AG10803 (cell line): ENCODE measurements around the gene ZNF687.

Experiments
- DNase-seq: peaks from one replicate; pipeline ENCODE4 v3.0.0; 2010; ENCODE audit warnings: low read depth
- H3K4me3 ChIP-seq: 2 replicates; pipeline ENCODE4 v1.5.1; 2011; ENCODE audit warnings: mild to moderate bottlenecking, low read length, control low read depth
- TF ChIP-seq, protein P1 (sequence below): conservative IDR thresholded peaks from 2 replicates; pipeline ENCODE4 v1.5.1; 2011; ENCODE audit warnings: mild to moderate bottlenecking, low read length, control low read depth, inconsistent platforms

ZNF687 gene

GRCh38 chr1:151311011-151311410, 28.9 kb downstream of the ZNF687 start:
- TF ChIP-seq, protein P1, sequence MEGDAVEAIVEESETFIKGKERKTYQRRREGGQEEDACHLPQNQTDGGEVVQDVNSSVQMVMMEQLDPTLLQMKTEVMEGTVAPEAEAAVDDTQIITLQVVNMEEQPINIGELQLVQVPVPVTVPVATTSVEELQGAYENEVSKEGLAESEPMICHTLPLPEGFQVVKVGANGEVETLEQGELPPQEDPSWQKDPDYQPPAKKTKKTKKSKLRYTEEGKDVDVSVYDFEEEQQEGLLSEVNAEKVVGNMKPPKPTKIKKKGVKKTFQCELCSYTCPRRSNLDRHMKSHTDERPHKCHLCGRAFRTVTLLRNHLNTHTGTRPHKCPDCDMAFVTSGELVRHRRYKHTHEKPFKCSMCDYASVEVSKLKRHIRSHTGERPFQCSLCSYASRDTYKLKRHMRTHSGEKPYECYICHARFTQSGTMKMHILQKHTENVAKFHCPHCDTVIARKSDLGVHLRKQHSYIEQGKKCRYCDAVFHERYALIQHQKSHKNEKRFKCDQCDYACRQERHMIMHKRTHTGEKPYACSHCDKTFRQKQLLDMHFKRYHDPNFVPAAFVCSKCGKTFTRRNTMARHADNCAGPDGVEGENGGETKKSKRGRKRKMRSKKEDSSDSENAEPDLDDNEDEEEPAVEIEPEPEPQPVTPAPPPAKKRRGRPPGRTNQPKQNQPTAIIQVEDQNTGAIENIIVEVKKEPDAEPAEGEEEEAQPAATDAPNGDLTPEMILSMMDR, result no peak
- no peak overlapping the region for H3K4me3 ChIP-seq
- DNase-seq, result no peak

GRCh38 chr1:151311589-151312331, 29.7 kb downstream of the ZNF687 start:
- DNase-seq, result peak; percentile 97
- H3K4me3 ChIP-seq, result no peak overlapping the region
- TF ChIP-seq, protein P1, result no peak

GRCh38 chr1:151312411-151312810, 30.3 kb downstream of the ZNF687 start:
- H3K4me3 ChIP-seq, result no peak overlapping the region
- TF ChIP-seq, protein P1, result no peak
- no peak for DNase-seq

GRCh38 chr1:151312826-151313225, 30.7 kb downstream of the ZNF687 start:
- no peak overlapping the region for H3K4me3 ChIP-seq
- no peak for DNase-seq
- TF ChIP-seq, protein P1, result no peak

- TF ChIP-seq, protein P1, result no peak
- peak; percentile 20 for DNase-seq
- no peak overlapping the region for H3K4me3 ChIP-seq
Measured at GRCh38 chr1:151313501-151313900, 31.4 kb downstream of the ZNF687 start.

- DNase-seq, result peak; percentile 82
- no peak overlapping the region for H3K4me3 ChIP-seq
- TF ChIP-seq, protein P1, result no peak
Measured at GRCh38 chr1:151314137-151314875, 32.2 kb downstream of the ZNF687 start.

DNA sequence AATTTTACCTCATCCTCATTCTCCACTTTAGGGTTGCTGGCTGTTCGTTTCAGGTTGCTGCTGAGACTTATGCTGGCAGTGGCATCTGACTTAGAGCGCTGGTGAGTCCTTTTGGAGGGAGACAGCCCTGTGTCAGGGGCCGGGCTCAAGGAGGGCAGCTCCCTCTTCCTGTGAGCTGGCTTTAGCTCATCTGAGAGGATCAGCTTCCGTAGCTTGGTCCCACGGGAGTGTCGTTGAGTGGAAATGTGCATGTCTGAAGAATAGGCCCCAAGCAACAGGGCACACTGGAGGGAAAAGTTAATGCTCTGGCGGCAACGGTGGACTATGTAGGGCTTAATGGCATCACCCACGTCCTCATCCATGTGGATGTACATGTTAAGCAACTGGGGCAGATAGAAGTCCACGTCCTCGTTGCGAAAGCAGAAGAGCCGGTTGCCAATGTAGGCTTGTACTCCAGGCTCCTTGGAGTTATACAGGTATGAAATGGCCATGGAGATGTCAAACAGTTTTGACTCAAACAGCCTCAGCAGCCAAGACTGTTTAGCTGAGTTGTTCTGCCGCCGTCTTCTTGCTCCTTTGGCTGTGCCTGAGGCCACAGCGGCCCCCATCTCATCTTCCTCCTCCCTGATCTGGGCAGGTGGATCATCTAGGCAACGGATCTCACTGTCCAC, 33.6 kb downstream of the ZNF687 start:
- no peak overlapping the region for H3K4me3 ChIP-seq
- no peak for DNase-seq
- TF ChIP-seq, protein P1, result no peak
